B cell (primary cell): ENCODE results near the gene TMOD3. TPM values are rescaled to one million over a fixed set of nuclear protein-coding genes. Genes with fewer than 3 reads are reported as not detected.
A peak's percentile ranks its signal among the peaks of the same experiment; 100 is the strongest.

Experiments
- ATAC-seq: fragments of 200-7000 bp; cut with Tn5 transposase; one replicate; pipeline ENCODE4 v1.10.0; 2021; ENCODE audit warnings: low read depth, mild to moderate bottlenecking, moderate number of reproducible peaks, moderate library complexity
- CTCF ChIA-PET: fragments of 350-600 bp; sonication (Branson Sonifier 250); formaldehyde crosslinking; loops from one replicate; lab custom pipeline; 2021; ENCODE audit warnings: antibody characterized with exemption, inconsistent platforms; lab: Charles Lee
- POLR2A ChIA-PET: fragments of 350-600 bp; sonication (Branson Sonifier 250); formaldehyde crosslinking; loops from one replicate; lab custom pipeline; 2021; ENCODE audit warnings: antibody characterized with exemption; lab: Charles Lee
- DNase-seq: peaks from one replicate; pipeline ENCODE4 v3.0.0; 2013
- H2AFZ ChIP-seq: 2 replicates; pipeline ENCODE4 v1.6.1; 2012; ENCODE audit warnings: mild to moderate bottlenecking, low read depth, low read length; ENCODE audit not compliant: insufficient read depth, poor library complexity, severe bottlenecking
- H3K27ac ChIP-seq, 2 donors: 1 replicate in 1 of 2; 2 replicates in 1 of 2; pipeline ENCODE4 v1.5.1; 2012 to 2013; ENCODE audit warnings: low read length in 2 of 2, mild to moderate bottlenecking in 2 of 2, moderate library complexity in 1 of 2
- H3K27me3 ChIP-seq, 4 experiments: fragments of 200-600 bp in 1 of 4; sonication (generic) in 1 of 4; replicated peaks in 1 of 4; 1 replicate in 2 of 4; 2 replicates in 2 of 4; pipeline versions ENCODE4 v1.6.1 to v1.7.0; 2013 to 2016; ENCODE audit warnings: low read length in 3 of 4, mild to moderate bottlenecking in 2 of 4, mixed read lengths in 1 of 4, moderate library complexity in 1 of 4; ENCODE audit not compliant: insufficient read depth in 4 of 4, control insufficient read depth in 3 of 4; ENCODE audit errors: control extremely low read depth in 1 of 4
- H3K36me3 ChIP-seq, 2 experiments: replicated peaks in 1 of 2; 1 replicate in 1 of 2; 2 replicates in 1 of 2; pipeline versions ENCODE4 v1.6.1 to v1.7.1; 2013; ENCODE audit warnings: low read length in 1 of 2; ENCODE audit not compliant: insufficient read depth in 2 of 2, control insufficient read depth in 1 of 2; ENCODE audit errors: control extremely low read depth in 1 of 2, extremely low read depth in 1 of 2
- H3K4me1 ChIP-seq, 2 donors: fragments of 200-600 bp in 1 of 2; sonication (generic) in 1 of 2; 1 replicate in 1 of 2; 2 replicates in 1 of 2; pipeline versions ENCODE4 v1.5.1 to v1.6.1; 2013 to 2017; ENCODE audit warnings: low read length in 2 of 2; ENCODE audit not compliant: control insufficient read depth in 2 of 2, insufficient read depth in 2 of 2
- H3K4me2 ChIP-seq: replicated peaks from 2 replicates; pipeline ENCODE3; 2012; ENCODE audit warnings: mild to moderate bottlenecking, low read depth, low read length; ENCODE audit not compliant: poor library complexity, severe bottlenecking
- H3K4me3 ChIP-seq, 5 experiments: fragments of 200-600 bp in 1 of 5; sonication (generic) in 1 of 5; 1 replicate in 3 of 5; 2 replicates in 2 of 5; pipeline versions ENCODE4 v1.5.1 to v1.7.0; 2011 to 2016; ENCODE audit warnings: low read length in 4 of 5, mild to moderate bottlenecking in 4 of 5, low read depth in 2 of 5, control low read depth in 1 of 5, moderate library complexity in 1 of 5; ENCODE audit not compliant: insufficient read depth in 1 of 5; ENCODE audit errors: control extremely low read depth in 1 of 5, extremely low read depth in 1 of 5
- H3K79me2 ChIP-seq: fragments of 200-600 bp; sonication (generic); one replicate; pipeline ENCODE4 v1.6.0; 2016; ENCODE audit warnings: low read length; ENCODE audit not compliant: control insufficient read depth, insufficient read depth
- H3K9ac ChIP-seq: fragments of 200-600 bp; sonication (generic); 2 replicates; pipeline ENCODE4 v1.6.1; 2017; ENCODE audit warnings: mild to moderate bottlenecking, low read length, moderate library complexity
- H3K9me3 ChIP-seq, 3 donors: one replicate each; pipeline versions ENCODE4 v1.6.1 to v1.7.1; 2013; ENCODE audit warnings: low read length in 2 of 3; ENCODE audit not compliant: control insufficient read depth in 2 of 3, insufficient read depth in 1 of 3; ENCODE audit errors: control extremely low read depth in 1 of 3
- H4K20me1 ChIP-seq: 2 replicates; pipeline ENCODE4 v1.6.0; 2012; ENCODE audit warnings: mild to moderate bottlenecking, low read length; ENCODE audit not compliant: insufficient read depth, control insufficient read depth, poor library complexity, severe bottlenecking
- H3K27ac Mint-ChIP-seq: one replicate; pipeline ENCODE4 v1.8.0; 2021; ENCODE audit warnings: mixed read lengths
- H3K27me3 Mint-ChIP-seq: one replicate; pipeline ENCODE4 v1.8.0; 2021; ENCODE audit warnings: mixed read lengths
- H3K4me1 Mint-ChIP-seq: one replicate; pipeline ENCODE4 v1.8.0; 2021; ENCODE audit warnings: mixed read lengths
- H3K4me3 Mint-ChIP-seq: one replicate; pipeline ENCODE4 v1.8.0; 2021; ENCODE audit warnings: mixed read lengths
- H3K9me3 Mint-ChIP-seq: one replicate; pipeline ENCODE4 v1.8.0; 2022; ENCODE audit warnings: mixed read lengths; ENCODE audit not compliant: insufficient read depth
- CTCF ChIP-seq: fragments of 200-600 bp; IDR thresholded peaks from one replicate; pipeline ENCODE4 v1.8.0; 2022; ENCODE audit warnings: antibody characterized with exemption, mild to moderate bottlenecking
- EZH2 ChIP-seq: IDR thresholded peaks from 2 replicates; pipeline ENCODE4 v1.6.1; 2012; ENCODE audit warnings: borderline replicate concordance, low read depth, mild to moderate bottlenecking, moderate library complexity, low read length; ENCODE audit not compliant: insufficient read depth, poor library complexity, severe bottlenecking
- WGBS: methylation state at CpG from one replicate; pipeline ENCODE4 v1.1.5; 2013; ENCODE audit warnings: missing lambda C conversion rate; ENCODE audit not compliant: insufficient coverage; 5-methylcytosine and 5-hydroxymethylcytosine counted together
- intact Hi-C: fragments of 100-400 bp; cut with micrococcal nuclease; formaldehyde crosslinking; loops from one replicate; pipeline ENCODE4 v1.10.0; 2022
- polyA plus RNA-seq: library from polyadenylated mRNA; depleted of rRNA; stranded (reverse); fragments of >200 nt; gene quantifications from 2 replicates; pipeline ENCODE4 v1.2.3, GENCODE V29; 2012
- total RNA-seq, 2 donors: library from RNA; stranded (reverse); fragments of 120-200 nt in 1 of 2; gene quantifications; 1 replicate in 1 of 2; 2 replicates in 1 of 2; pipeline versions ENCODE4 v1.2.3 to v1.2.4, GENCODE V29; 2013 to 2022

TMOD3 gene
- total and polyA plus RNA-seq, 2 donors (not counting 1 experiment from before 2014, with no cell fraction given), result 7.2 to 52.1 TPM

GRCh38 chr15:51842265-51842664 lies 12.8 kb downstream of the TMOD3 start:
- H3K79me2 ChIP-seq, result peaks cover 100% of the 10 kb centered on the region
- H3K27ac Mint-ChIP-seq, result no peak overlapping the region
- H3K4me2 ChIP-seq, result peak overlapping the region; percentile 9
- ChIA-PET POLR2A (no interaction called here), CTCF (interaction anchor here (1.4 to 1.9 kb wide), 2 partner anchors 47 to 192 kb away, joined by 3 to 4 read pairs; no protein-coding TSS in a partner anchor)
- H3K27me3 Mint-ChIP-seq, result no peaks in the 10 kb centered on the region
- H3K27ac ChIP-seq, result no peak overlapping the region
- H4K20me1 ChIP-seq, result peaks cover 50% of the 10 kb centered on the region
- WGBS, result 100% methylated on average over 1 of the region's 3 CpGs
- H3K9me3 ChIP-seq, result no peaks in the 10 kb centered on the region
- no peak for ATAC-seq
- H3K27me3 ChIP-seq, result no peaks in the 10 kb centered on the region
- intact Hi-C loops, result no loop called here
- peaks cover 43 to 46% of the 10 kb centered on the region in 2 donors for H3K4me1 ChIP-seq
- no peak for DNase-seq
- no peak overlapping the region for H3K4me3 Mint-ChIP-seq
- H3K9ac ChIP-seq, result no peak overlapping the region
- no peaks in the 10 kb centered on the region for H3K36me3 ChIP-seq
- no peak overlapping the region for H3K4me3 ChIP-seq
- H3K4me1 Mint-ChIP-seq, result peaks cover 74% of the 10 kb centered on the region
- H2AFZ ChIP-seq, result no peak overlapping the region
- H3K9me3 Mint-ChIP-seq, result no peaks in the 10 kb centered on the region
- TF ChIP-seq CTCF (no peak), EZH2 (no peak)

GRCh38 chr15:51842852-51843737 lies 13.6 kb downstream of the TMOD3 start:
- Histone ChIP-seq H3K27me3 (no peaks in the 10 kb centered on the region), H3K36me3 (no peaks in the 10 kb centered on the region), H3K27ac (no peak overlapping the region), H3K79me2 (peaks cover 100% of the 10 kb centered on the region), H3K9me3 (no peaks in the 10 kb centered on the region), H3K4me2 (peak overlapping the region; percentile 9), H3K9ac (peak overlapping the region; percentile 11), H4K20me1 (peaks cover 51% of the 10 kb centered on the region), H2AFZ (no peak overlapping the region), H3K4me3 (no peak overlapping the region), H3K4me1 (peaks cover 35 to 37% of the 10 kb centered on the region in 2 donors)
- no peaks in the 10 kb centered on the region for H3K9me3 Mint-ChIP-seq
- no peaks in the 10 kb centered on the region for H3K27me3 Mint-ChIP-seq
- intact Hi-C loops, result no loop called here
- DNase-seq (peak; percentile 32), ATAC-seq (peak; percentile 28)
- peak overlapping the region; percentile 36 for H3K4me3 Mint-ChIP-seq
- H3K27ac Mint-ChIP-seq, result peak overlapping the region; percentile 69
- ChIA-PET CTCF (interaction anchor here (0.6 to 1.5 kb wide), 3 partner anchors 46 to 193 kb away, joined by 3 to 6 read pairs (median 4); no protein-coding TSS in a partner anchor), POLR2A (no interaction called here)
- H3K4me1 Mint-ChIP-seq, result peaks cover 66% of the 10 kb centered on the region
- WGBS, result 91% methylated on average over 4 of the region's 6 CpGs
- no peak for TF ChIP-seq CTCF
- TF ChIP-seq EZH2, result no peak
